SKM-1 (cell line): ENCODE data around the gene APCS.

Source experiments
- DNase-seq: peaks from one replicate; lab custom pipeline; 2025; ENCODE audit not compliant: unreplicated experiment; lab: John Stamatoyannopoulos, UW

The APCS gene

GRCh38 chr1:159587461-159587951 lies at the start of gene APCS:
Gene APCS, plus strand, starts transcription at chr1:159587826. Its CDS starts 96 bp downstream, at chr1:159587922.
- DNase-seq = no peak

GRCh38 chr1:159548126-159548525 lies 39.5 kb upstream of the APCS start:
- no peak for DNase-seq

- no peak for DNase-seq
Measured at GRCh38 chr1:159554261-159554660, 33.4 kb upstream of the APCS start.

- no peak for DNase-seq
Measured at GRCh38 chr1:159554696-159555095, 32.9 kb upstream of the APCS start.

- no peak for DNase-seq
Measured at GRCh38 chr1:159556931-159557369, 30.7 kb upstream of the APCS start.

GRCh38 chr1:159560599-159560998 lies 27.0 kb upstream of the APCS start:
- DNase-seq = no peak

- no peak for DNase-seq
Measured at GRCh38 chr1:159561497-159561896, 26.1 kb upstream of the APCS start.

GRCh38 chr1:159562680-159563079 lies 24.9 kb upstream of the APCS start:
- DNase-seq = no peak

GRCh38 chr1:159577446-159577845 lies 10.2 kb upstream of the APCS start:
- no peak for DNase-seq

GRCh38 chr1:159580340-159580739 lies 7.3 kb upstream of the APCS start:
- DNase-seq = no peak

GRCh38 chr1:159581422-159581821 lies 6.2 kb upstream of the APCS start:
- DNase-seq = no peak

GRCh38 chr1:159584536-159584935 lies 3.1 kb upstream of the APCS start:
- DNase-seq = no peak

GRCh38 chr1:159591981-159592380 lies 4.4 kb downstream of the APCS start:
- no peak for DNase-seq

- DNase-seq = no peak
Measured at GRCh38 chr1:159594625-159595405, 7.2 kb downstream of the APCS start.

- DNase-seq = no peak
Measured at GRCh38 chr1:159598196-159598595, 10.6 kb downstream of the APCS start.

GRCh38 chr1:159600894-159601293 lies 13.3 kb downstream of the APCS start:
- no peak for DNase-seq

GRCh38 chr1:159602501-159602999 lies 14.9 kb downstream of the APCS start:
- DNase-seq = no peak

- DNase-seq = no peak
Measured at GRCh38 chr1:159612211-159612885, 24.7 kb downstream of the APCS start.

GRCh38 chr1:159632922-159633321 lies 45.3 kb downstream of the APCS start:
- no peak for DNase-seq
